Liver (tissue), 10 donors: ENCODE measurements around the gene HLA-F. TPM values are rescaled to one million over a fixed set of nuclear protein-coding genes. Genes with fewer than 3 reads are reported as not detected.

Experiments used
- DNase-seq: peaks from one replicate; pipeline ENCODE4 v3.0.0-alpha.2; 2017; ENCODE audit warnings: low spot score
- H3K27ac ChIP-seq, 2 donors: one replicate each; pipeline ENCODE4 v1.7.0; 2013; ENCODE audit warnings: inconsistent platforms in 2 of 2, low read length in 2 of 2, control low read depth in 1 of 2, low read depth in 1 of 2, mild to moderate bottlenecking in 1 of 2
- H3K27me3 ChIP-seq, 4 donors: one replicate each; pipeline versions ENCODE4 v1.6.1 to v1.7.0; 2013; ENCODE audit warnings: low read length in 3 of 4, inconsistent platforms in 1 of 4, mild to moderate bottlenecking in 1 of 4, moderate library complexity in 1 of 4; ENCODE audit not compliant: control insufficient read depth in 4 of 4, insufficient read depth in 4 of 4
- H3K36me3 ChIP-seq, 4 donors: one replicate each; pipeline versions ENCODE4 v1.6.1 to v1.7.0; 2013; ENCODE audit warnings: low read length in 3 of 4, mild to moderate bottlenecking in 3 of 4, low read depth in 1 of 4, moderate library complexity in 1 of 4; ENCODE audit not compliant: control insufficient read depth in 4 of 4, insufficient read depth in 3 of 4
- H3K4me1 ChIP-seq, 4 donors: one replicate each; pipeline versions ENCODE4 v1.6.1 to v1.7.0; 2013; ENCODE audit warnings: low read length in 3 of 4, mild to moderate bottlenecking in 3 of 4, moderate library complexity in 1 of 4; ENCODE audit not compliant: control insufficient read depth in 4 of 4, insufficient read depth in 4 of 4
- H3K4me3 ChIP-seq, 3 donors: one replicate each; pipeline versions ENCODE4 v1.6.1 to v1.7.0; 2013; ENCODE audit warnings: low read length in 3 of 3, control low read depth in 1 of 3, low read depth in 1 of 3, mild to moderate bottlenecking in 1 of 3
- H3K9ac ChIP-seq, 2 donors: one replicate each; pipeline ENCODE4 v1.7.0; 2013; ENCODE audit warnings: low read length in 2 of 2, mild to moderate bottlenecking in 2 of 2, moderate library complexity in 2 of 2, control low read depth in 1 of 2, low read depth in 1 of 2
- H3K9me3 ChIP-seq, 4 donors: one replicate each; pipeline versions ENCODE4 v1.6.1 to v1.7.0; 2013; ENCODE audit warnings: low read length in 3 of 4; ENCODE audit not compliant: control insufficient read depth in 4 of 4
- EGR1 ChIP-seq, 2 donors: IDR thresholded peaks; 2 replicates each; pipeline ENCODE4 v1.6.1; 2016 to 2018; ENCODE audit warnings: antibody characterized with exemption in 2 of 2, low read depth in 2 of 2
- FOXA1 ChIP-seq: IDR thresholded peaks from 2 replicates; pipeline ENCODE4 v1.6.1; 2016; ENCODE audit warnings: antibody characterized with exemption
- FOXA2 ChIP-seq: IDR thresholded peaks from 2 replicates; pipeline ENCODE4 v1.6.1; 2016; ENCODE audit warnings: antibody characterized with exemption
- HNF4A ChIP-seq, 2 donors: conservative IDR thresholded peaks; 2 replicates each; pipeline ENCODE4 v1.6.1; 2016; ENCODE audit warnings: antibody characterized with exemption in 2 of 2, mild to moderate bottlenecking in 2 of 2
- HNF4G ChIP-seq: IDR thresholded peaks from 2 replicates; pipeline ENCODE4 v1.6.1; 2016; ENCODE audit warnings: antibody characterized with exemption
- JUND ChIP-seq, 2 donors: IDR thresholded peaks; 2 replicates each; pipeline ENCODE4 v1.6.1; 2016; ENCODE audit warnings: antibody characterized with exemption in 2 of 2
- NR2F2 ChIP-seq: IDR thresholded peaks from 2 replicates; pipeline ENCODE4 v1.6.1; 2016; ENCODE audit warnings: antibody characterized with exemption
- RAD21 ChIP-seq, 2 donors: IDR thresholded peaks; 2 replicates each; pipeline ENCODE4 v1.6.1; 2016; ENCODE audit warnings: antibody characterized with exemption in 2 of 2, mild to moderate bottlenecking in 2 of 2
- RXRA ChIP-seq, 2 donors: IDR thresholded peaks; 2 replicates each; pipeline ENCODE4 v1.6.1; 2017 to 2018; ENCODE audit warnings: antibody characterized with exemption in 2 of 2, mild to moderate bottlenecking in 1 of 2
- SP1 ChIP-seq: IDR thresholded peaks from 2 replicates; pipeline ENCODE4 v1.6.1; 2018; ENCODE audit warnings: antibody characterized with exemption, mild to moderate bottlenecking
- TAF1 ChIP-seq: conservative IDR thresholded peaks from 2 replicates; pipeline ENCODE4 v1.6.1; 2016; ENCODE audit warnings: antibody characterized with exemption, mild to moderate bottlenecking
- YY1 ChIP-seq: IDR thresholded peaks from 2 replicates; pipeline ENCODE4 v1.6.1; 2016; ENCODE audit warnings: antibody characterized with exemption, mild to moderate bottlenecking
- ZBTB33 ChIP-seq: IDR thresholded peaks from 2 replicates; pipeline ENCODE4 v1.6.1; 2016; ENCODE audit warnings: antibody characterized with exemption
- WGBS: extraction: QIAGEN DNeasy Blood & Tissue Kit; methylation state at CpG from one replicate; pipeline ENCODE4 v1.1.7; 2013; 5-methylcytosine and 5-hydroxymethylcytosine counted together
- polyA plus RNA-seq, 2 donors: library from polyadenylated mRNA; stranded (reverse) in 1 of 2; unstranded in 1 of 2; fragments of 200-250 nt in 1 of 2; fragments of >200 nt in 1 of 2; fragmentation: Nextera tagmentation in 1 of 2; extraction: Ambion mirVana in 1 of 2; gene quantifications; one replicate each; pipeline versions ENCODE4 v1.2.1 to v1.2.3, GENCODE V29; 2013 to 2015
- small RNA-seq: library from RNA; depleted of rRNA; stranded (forward); fragments of <200 nt; gene quantifications from one replicate; pipeline ENCODE3, GENCODE V24; 2014
- total RNA-seq, 2 donors: library from RNA; depleted of rRNA; stranded (reverse); fragments of >200 nt; gene quantifications; one replicate each; pipeline ENCODE4 v1.2.3, GENCODE V29; 2014
- TF ChIP-seq, protein P1 (sequence below): IDR thresholded peaks from 2 replicates; pipeline ENCODE4 v1.6.1; 2016; ENCODE audit warnings: antibody characterized with exemption
- TF ChIP-seq, protein P2 (sequence below): IDR thresholded peaks from 2 replicates; pipeline ENCODE4 v1.6.1; 2016; ENCODE audit warnings: antibody characterized with exemption
- TF ChIP-seq, protein P3 (sequence below): IDR thresholded peaks from 2 replicates; pipeline ENCODE4 v1.6.1; 2016; ENCODE audit warnings: antibody characterized with exemption, mild to moderate bottlenecking
- TF ChIP-seq, protein P4 (sequence below): fragments of 150-350 bp; IDR thresholded peaks from 2 replicates; pipeline ENCODE4 v1.5.1; 2017; ENCODE audit warnings: improper control_type of control experiment, low read depth, low read length; ENCODE audit not compliant: missing input control
- donor health status: healthy.
- donor health status: healthy.
- donor health status: healthy.
- donor health status: healthy.
- donor health status: healthy.

HLA-F gene
- total and polyA plus RNA-seq, 4 donors, result 12.1 to 53.0 (median 31.8) TPM

- DNase-seq, result no peak
- Histone ChIP-seq H3K27me3 (no peaks in the 10 kb centered on the region), H3K9ac (no peak overlapping the region), H3K4me1 (no peaks in the 10 kb centered on the region), H3K9me3 (no peaks in the 10 kb centered on the region), H3K36me3 (no peaks in the 10 kb centered on the region), H3K27ac (no peak overlapping the region), H3K4me3 (no peak overlapping the region)
- TF ChIP-seq, protein P1, sequence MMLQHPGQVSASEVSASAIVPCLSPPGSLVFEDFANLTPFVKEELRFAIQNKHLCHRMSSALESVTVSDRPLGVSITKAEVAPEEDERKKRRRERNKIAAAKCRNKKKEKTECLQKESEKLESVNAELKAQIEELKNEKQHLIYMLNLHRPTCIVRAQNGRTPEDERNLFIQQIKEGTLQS, result no peak
- 90% methylated on average over 2 of the region's 2 CpGs for WGBS
These were observed 47.1 kb downstream of the HLA-F start for GRCh38 chr6:29770306-29770705.

GRCh38 chr6:29776684-29777083, 53.5 kb downstream of the HLA-F start:
- TF ChIP-seq FOXA2 (no peak), RAD21 (IDR thresholded peaks at IDR 0.05) (no peak), TAF1 (no peak), HNF4A (conservative IDR thresholded peaks at IDR 0.05) (no peak), YY1 (no peak), HNF4G (no peak), EGR1 (IDR thresholded peaks at IDR 0.05; ENCODE audit: low read depth in 2 of 2) (no peak), NR2F2 (no peak), ZBTB33 (no peak), FOXA1 (no peak), RXRA (IDR thresholded peaks at IDR 0.05) (no peak), SP1 (no peak), JUND (IDR thresholded peaks at IDR 0.05) (no peak)
- TF ChIP-seq, protein P2, sequence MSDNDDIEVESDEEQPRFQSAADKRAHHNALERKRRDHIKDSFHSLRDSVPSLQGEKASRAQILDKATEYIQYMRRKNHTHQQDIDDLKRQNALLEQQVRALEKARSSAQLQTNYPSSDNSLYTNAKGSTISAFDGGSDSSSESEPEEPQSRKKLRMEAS, result no peak
- TF ChIP-seq, protein P3, sequence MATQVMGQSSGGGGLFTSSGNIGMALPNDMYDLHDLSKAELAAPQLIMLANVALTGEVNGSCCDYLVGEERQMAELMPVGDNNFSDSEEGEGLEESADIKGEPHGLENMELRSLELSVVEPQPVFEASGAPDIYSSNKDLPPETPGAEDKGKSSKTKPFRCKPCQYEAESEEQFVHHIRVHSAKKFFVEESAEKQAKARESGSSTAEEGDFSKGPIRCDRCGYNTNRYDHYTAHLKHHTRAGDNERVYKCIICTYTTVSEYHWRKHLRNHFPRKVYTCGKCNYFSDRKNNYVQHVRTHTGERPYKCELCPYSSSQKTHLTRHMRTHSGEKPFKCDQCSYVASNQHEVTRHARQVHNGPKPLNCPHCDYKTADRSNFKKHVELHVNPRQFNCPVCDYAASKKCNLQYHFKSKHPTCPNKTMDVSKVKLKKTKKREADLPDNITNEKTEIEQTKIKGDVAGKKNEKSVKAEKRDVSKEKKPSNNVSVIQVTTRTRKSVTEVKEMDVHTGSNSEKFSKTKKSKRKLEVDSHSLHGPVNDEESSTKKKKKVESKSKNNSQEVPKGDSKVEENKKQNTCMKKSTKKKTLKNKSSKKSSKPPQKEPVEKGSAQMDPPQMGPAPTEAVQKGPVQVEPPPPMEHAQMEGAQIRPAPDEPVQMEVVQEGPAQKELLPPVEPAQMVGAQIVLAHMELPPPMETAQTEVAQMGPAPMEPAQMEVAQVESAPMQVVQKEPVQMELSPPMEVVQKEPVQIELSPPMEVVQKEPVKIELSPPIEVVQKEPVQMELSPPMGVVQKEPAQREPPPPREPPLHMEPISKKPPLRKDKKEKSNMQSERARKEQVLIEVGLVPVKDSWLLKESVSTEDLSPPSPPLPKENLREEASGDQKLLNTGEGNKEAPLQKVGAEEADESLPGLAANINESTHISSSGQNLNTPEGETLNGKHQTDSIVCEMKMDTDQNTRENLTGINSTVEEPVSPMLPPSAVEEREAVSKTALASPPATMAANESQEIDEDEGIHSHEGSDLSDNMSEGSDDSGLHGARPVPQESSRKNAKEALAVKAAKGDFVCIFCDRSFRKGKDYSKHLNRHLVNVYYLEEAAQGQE, result no peak
- TF ChIP-seq, protein P4, sequence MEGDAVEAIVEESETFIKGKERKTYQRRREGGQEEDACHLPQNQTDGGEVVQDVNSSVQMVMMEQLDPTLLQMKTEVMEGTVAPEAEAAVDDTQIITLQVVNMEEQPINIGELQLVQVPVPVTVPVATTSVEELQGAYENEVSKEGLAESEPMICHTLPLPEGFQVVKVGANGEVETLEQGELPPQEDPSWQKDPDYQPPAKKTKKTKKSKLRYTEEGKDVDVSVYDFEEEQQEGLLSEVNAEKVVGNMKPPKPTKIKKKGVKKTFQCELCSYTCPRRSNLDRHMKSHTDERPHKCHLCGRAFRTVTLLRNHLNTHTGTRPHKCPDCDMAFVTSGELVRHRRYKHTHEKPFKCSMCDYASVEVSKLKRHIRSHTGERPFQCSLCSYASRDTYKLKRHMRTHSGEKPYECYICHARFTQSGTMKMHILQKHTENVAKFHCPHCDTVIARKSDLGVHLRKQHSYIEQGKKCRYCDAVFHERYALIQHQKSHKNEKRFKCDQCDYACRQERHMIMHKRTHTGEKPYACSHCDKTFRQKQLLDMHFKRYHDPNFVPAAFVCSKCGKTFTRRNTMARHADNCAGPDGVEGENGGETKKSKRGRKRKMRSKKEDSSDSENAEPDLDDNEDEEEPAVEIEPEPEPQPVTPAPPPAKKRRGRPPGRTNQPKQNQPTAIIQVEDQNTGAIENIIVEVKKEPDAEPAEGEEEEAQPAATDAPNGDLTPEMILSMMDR, result no peak
- TF ChIP-seq, protein P1, result no peak
- no peak overlapping the region for H3K4me3 ChIP-seq
- H3K9ac ChIP-seq, result no peak overlapping the region
- no peaks in the 10 kb centered on the region for H3K9me3 ChIP-seq
- no peaks in the 10 kb centered on the region for H3K4me1 ChIP-seq
- H3K27me3 ChIP-seq, result no peaks in the 10 kb centered on the region
- H3K27ac ChIP-seq, result no peak overlapping the region
- WGBS, result 64% methylated on average over 2 of the region's 2 CpGs
- no peaks in the 10 kb centered on the region for H3K36me3 ChIP-seq
- no peak for DNase-seq

Small RNAs within 50 kb of the gene (small RNA-seq; reads per million reads assigned to genes)
- gene AL645939.2 (not detected), gene AL645939.3 (not detected), gene AL645939.4 (not detected), gene RF00019 (not detected)

Other genes starting within 250 kb of the HLA-F start
- gene MAS1L, start 235.5 kb upstream of the HLA-F start, total RNA-seq, result not detected
- gene MAS1L, start 235.5 kb upstream of the HLA-F start, polyA plus RNA-seq, result not detected
- gene UBD, start 163.7 kb upstream of the HLA-F start, total RNA-seq, result 10 to 100 TPM; 32.6 to 35.1 TPM
- gene UBD, start 163.7 kb upstream of the HLA-F start, polyA plus RNA-seq, result 10 to 100 TPM in 1 of 2 donors, 1 to 10 TPM in 1; 7.0 to 23.5 TPM
- not detected for gene OR2H2, start 138.3 kb upstream of the HLA-F start, total RNA-seq
- gene OR2H2, start 138.3 kb upstream of the HLA-F start, polyA plus RNA-seq, result not detected
- gene GABBR1, start 90.3 kb upstream of the HLA-F start, total RNA-seq, result 1 to 10 TPM; 1.4 to 4.7 TPM
- 1 to 10 TPM; 1.1 to 1.3 TPM for gene GABBR1, start 90.3 kb upstream of the HLA-F start, polyA plus RNA-seq
- not detected for gene MOG, start 66.3 kb upstream of the HLA-F start, total RNA-seq
- gene MOG, start 66.3 kb upstream of the HLA-F start, polyA plus RNA-seq, result not detected
- not detected for gene ZFP57, start 42.3 kb upstream of the HLA-F start, total RNA-seq
- not detected for gene ZFP57, start 42.3 kb upstream of the HLA-F start, polyA plus RNA-seq
- gene HLA-G, start 104.4 kb downstream of the HLA-F start, total RNA-seq, result not detected
- under 1 TPM in 1 of 2 donors, not detected in 1; 0.79 TPM for gene HLA-G, start 104.4 kb downstream of the HLA-F start, polyA plus RNA-seq
- 100 to 1,000 TPM; 145 to 191 TPM for gene HLA-A, start 219.1 kb downstream of the HLA-F start, total RNA-seq
- 100 to 1,000 TPM; 256 to 321 TPM for gene HLA-A, start 219.1 kb downstream of the HLA-F start, polyA plus RNA-seq